ENCODE data around the gene SMOC1.

SMOC1 gene

GRCh38 chr14:69863083-69863482, 16.1 kb upstream of the SMOC1 start:
- no peak for DNase-seq (ENCODE audit: low spot score)

GRCh38 chr14:69865701-69866365, 13.4 kb upstream of the SMOC1 start:
- no peak for DNase-seq (ENCODE audit: low spot score)

GRCh38 chr14:69868363-69868963, 10.8 kb upstream of the SMOC1 start:
- DNase-seq (ENCODE audit: low spot score): no peak

- no peak for DNase-seq (ENCODE audit: low spot score)
Observed at GRCh38 chr14:69870613-69871012, 8.6 kb upstream of the SMOC1 start.

DNA sequence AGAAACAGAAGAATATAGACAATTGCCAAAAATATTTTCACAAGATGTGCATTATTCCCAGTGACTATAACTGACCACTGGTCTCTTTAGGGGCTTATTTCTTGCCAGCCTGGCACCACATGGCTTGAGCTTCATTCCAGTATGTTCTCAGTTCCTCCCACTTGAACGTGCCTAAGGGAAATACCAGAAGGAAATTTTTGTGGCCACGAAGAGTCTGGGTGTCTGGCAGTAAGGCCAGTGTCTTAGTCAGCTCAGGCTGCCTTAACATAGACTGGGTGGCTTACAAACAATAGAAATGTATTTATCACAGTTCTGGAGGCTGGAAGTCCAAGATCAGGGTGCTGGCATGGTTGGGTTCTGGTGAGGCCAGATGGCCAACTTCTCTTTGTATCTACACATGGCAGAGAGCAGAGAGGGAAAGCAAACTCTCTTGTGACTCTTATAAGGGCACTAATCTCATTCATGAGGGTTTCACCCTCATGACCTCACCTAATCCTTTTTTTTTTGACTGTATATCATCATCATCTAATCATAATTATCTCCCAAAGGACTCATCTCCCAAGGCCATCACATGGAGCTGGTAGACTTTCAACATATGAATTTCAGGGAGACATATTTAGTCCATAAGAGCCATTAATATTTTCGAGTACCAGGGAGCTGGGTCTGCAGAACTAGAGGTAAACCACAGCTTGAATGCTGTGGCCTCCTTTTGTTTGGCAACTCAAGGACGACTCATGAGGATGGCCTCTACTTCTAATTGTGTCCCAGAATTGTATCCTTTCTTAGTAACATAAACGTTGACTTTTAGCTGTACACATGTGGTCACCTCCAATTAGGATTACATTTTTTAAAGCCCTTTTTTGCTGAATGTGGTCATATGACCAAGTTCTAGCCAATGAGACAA, 5.1 kb upstream of the SMOC1 start:
- DNase-seq (ENCODE audit: low spot score): no peak

DNA sequence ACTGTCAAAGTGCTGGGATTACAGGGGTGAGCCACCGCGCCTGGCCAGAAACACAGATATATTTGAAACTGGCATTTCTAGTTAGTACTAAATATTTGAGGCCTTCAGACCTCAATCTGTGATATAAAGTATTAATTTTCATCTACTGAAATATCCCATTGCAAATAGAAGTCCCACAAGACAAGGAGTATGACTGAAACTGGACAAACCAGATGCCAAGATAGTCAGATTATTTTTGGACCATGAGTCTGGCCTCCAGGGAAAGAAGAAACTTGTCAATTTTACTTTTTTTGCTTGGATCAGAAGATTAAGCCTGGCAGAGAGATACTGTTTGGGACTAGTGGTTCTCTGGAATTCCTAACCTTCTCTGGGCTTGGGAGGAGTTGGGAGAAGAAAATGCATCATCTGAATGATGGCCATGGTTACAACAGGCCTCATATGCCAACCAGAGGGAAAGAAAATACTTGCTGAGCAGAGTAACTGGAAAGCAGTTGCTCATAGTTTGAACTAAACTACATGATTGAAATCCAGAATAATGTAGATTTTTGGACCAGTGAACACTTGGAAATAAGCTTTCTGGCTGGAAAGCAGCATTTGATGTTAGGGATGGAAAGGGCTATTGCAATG, 2.9 kb upstream of the SMOC1 start:
- no peak for DNase-seq (ENCODE audit: low spot score)

DNA sequence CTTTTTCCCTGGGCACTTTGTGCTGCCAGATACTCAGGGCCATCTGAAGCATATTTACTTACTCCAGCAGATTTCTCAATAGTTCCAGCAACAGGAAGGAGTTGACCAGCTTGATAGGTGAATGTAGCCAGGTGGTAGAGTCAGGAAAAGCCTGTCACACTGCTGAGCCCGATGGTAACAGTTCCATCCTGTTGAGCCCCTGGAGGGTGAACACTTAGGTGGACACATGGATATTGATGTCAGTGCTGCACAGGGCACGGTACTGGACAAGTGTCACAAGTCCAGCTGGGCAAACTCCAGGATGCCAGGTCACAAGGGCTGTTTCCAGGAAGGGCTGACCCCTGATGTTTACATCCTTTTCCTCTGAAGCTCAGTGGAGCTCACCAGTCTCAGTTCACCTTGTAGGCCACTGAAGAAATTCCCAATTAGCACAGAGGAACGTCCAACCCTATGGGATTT, 2.3 kb upstream of the SMOC1 start:
- peak; percentile 51 for DNase-seq (ENCODE audit: low spot score)

DNA sequence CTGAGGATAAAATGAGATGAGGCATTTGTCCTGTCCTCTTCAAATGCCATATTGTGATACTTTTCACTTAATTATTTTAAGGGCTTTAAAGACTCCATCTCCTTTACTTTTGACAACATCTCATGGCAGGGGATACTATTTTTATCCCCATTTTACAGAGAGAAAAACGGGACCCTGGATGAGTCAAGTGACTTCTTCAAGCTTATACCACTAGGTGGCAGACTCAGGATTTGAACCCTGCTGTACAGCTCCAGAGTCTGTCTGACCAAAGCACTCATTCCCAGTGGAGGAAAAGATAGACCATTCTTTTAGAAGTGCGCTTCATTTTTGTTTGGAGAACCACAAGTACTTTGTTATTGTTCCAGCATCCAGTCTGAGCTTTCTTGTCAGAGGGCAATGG, 1.7 kb upstream of the SMOC1 start:
- DNase-seq (ENCODE audit: low spot score): peak; percentile 40

DNA sequence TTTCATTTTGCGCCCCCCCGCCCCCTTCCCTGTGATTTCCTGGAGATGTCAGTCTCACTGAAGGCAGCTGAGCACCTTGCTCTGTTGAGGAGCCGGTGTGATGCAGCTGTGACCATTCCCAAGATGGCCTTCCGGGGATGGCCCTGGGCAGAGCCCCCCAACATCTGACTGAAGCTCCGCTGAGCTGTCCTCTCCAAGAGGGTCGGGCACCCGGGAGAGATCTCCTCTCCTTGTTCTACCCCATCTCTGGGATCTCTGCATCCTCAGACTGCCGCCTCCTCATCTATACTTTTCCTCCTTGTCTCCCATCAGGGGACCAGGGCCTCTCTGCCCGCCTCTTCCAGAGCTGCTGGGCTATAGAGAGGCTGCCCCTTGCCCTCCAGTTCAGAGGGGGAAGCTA, 965 bp upstream of the SMOC1 start:
- no peak for DNase-seq (ENCODE audit: low spot score)

DNA sequence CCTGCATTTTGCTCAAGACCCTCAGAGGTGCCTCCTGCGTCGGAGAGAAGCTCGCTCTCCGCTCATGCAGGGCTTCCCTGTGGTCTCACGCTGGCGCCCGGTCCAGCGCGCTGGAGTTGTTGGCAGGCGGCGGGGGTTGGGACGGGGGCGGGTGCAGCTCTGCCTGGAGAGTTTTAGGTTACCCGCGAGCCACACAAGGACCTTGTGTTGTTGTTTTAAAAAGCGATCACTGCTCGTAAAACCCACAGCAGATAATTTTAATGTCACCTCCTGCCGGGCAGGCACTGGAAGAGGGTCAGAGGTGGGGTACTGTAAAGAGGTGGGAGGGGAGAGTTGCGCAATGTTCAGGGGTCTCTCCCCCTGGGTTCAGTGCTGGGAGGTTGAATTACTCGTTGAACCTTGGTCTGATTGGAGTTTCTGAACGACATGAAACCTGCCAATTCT, 850 bp downstream of the SMOC1 start:
- peak; percentile 1 for DNase-seq (ENCODE audit: low spot score)

DNA sequence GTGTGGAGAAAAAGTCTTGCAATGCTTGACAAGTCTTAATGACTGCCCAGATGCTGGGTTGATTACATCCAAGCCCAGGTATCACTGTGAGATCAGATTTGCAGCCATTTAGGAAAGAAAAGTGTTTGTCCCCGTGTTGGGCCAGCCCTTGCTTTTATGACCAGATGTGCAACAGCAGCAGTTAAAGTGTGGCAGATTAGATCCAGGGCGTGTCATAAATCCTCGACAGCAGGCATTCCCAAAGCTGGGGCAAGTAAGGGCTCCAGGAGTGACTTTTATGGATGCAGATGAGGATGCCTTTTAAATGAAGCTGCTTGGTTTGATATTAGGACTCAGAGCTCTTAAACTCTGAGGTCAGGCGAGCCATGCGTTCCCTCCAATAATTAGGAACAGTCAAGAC, 1.7 kb downstream of the SMOC1 start:
- DNase-seq (ENCODE audit: low spot score): no peak

- no peak for DNase-seq (ENCODE audit: low spot score)
Observed at GRCh38 chr14:69882116-69882864, 3.1 kb downstream of the SMOC1 start.

- DNase-seq (ENCODE audit: low spot score): no peak
Observed at GRCh38 chr14:69882915-69883314, 3.7 kb downstream of the SMOC1 start.

GRCh38 chr14:69886453-69887242, 7.4 kb downstream of the SMOC1 start:
- no peak for DNase-seq (ENCODE audit: low spot score)

- no peak for DNase-seq (ENCODE audit: low spot score)
Observed at GRCh38 chr14:69887740-69888657, 8.8 kb downstream of the SMOC1 start.

DNA sequence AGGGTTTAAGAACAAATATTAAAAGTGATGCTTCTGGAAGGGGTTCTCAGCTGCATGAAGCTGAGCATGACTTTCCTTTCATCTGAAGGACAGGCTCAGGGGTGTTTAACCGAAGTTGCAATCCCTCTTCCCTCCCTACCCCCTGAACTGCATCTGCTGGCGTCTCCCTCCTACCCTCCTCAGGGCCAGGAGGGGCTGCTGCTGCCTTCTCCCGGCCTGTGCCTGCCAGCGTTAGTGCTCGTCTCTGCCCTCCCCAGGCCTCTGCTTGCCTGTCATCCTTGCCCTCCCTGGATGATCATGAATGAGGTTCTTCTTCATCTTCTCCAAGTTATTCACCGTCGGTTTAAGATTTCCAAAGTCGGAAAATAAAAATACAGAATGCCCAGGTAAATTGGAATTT, 12.2 kb downstream of the SMOC1 start:
- DNase-seq (ENCODE audit: low spot score): no peak

GRCh38 chr14:69895109-69895508, 15.9 kb downstream of the SMOC1 start:
- DNase-seq (ENCODE audit: low spot score): no peak

DNA sequence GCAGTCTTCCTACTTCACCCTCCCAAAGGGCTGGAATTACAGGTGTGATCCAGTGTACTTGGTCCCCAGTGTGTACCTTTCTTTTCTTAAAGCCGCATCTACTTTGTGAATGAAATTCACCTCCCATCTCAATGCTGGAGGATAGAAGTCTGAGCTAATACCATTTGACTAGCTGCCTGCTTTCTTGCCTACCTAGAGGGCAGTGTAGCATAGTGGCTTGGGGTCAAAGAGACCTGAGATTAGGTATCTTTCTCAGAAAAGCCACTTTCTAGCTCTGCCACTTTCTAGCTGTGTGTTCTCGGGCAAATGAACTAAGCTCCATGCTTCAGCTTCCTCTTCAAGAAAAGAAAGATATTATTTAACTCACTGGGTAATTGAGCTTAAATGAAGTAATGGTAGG, 16.9 kb downstream of the SMOC1 start:
- no peak for DNase-seq (ENCODE audit: low spot score)

DNA sequence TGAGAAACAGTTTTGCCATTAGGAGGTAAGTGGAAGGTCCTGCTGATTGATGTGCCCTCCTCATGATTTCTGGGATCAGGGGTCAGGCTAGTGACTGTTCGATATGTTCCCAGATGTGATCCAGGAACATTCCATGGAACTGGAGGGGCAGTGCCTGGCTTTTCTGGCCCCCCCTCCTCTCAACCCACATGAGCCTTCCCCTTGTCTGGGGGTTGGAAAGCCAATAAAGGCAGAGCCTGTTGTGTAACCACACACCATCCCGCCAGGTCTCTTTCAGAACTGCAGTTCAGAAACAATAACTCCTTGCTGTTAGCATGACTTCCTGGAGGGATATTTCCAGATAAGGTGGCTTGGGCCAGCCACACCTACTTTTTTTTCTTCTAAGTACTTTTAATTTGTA, 17.8 kb downstream of the SMOC1 start:
- DNase-seq (ENCODE audit: low spot score): no peak

- DNase-seq (ENCODE audit: low spot score): no peak
Observed at GRCh38 chr14:69900603-69901002, 21.4 kb downstream of the SMOC1 start.

Data from cerebellar cortex (tissue), 1 donor.